ENCODE data around the gene BTN3A1.
A peak's percentile ranks its signal among the peaks of the same experiment; 100 is the strongest.

BTN3A1 gene

DNA sequence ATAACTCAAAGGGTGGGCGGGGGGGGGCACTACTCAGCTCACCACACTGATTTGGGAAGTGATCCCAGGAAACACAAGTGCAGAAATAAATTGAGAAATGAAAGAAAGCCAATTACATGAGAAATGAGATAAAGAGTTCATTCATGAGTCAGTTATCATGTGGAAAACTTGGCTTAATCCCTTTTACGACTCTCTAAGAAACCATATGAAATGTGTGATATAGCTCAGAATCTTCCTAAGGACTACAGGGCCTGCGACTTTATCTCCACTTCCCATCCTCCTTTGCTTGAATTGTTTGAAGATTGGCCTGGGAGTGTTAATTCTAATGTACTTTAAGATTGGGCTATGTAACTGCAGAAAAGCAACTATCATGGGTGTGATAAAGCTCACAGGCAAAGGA is 22.8 kb upstream of the BTN3A1 start:
- no peak for DNase-seq

DNA sequence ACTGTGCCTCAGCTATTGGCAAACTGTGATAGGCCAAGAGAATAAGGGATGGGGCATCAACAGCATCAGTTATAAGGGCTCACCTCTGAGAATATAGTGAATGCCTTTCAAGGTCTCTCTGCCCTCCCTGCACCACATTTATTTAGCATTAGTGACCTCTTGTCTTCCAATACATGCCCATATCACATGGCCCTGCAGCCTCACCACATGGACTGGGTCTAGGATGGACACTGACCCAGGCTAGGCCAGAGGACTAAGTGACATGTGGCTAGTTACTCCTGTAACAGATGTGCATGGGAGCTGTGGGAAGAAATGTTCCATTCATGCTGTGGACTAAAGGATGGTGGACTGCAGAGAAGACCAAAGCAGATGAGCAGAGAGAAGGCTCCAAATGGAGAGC is 22.3 kb upstream of the BTN3A1 start:
- no peak for DNase-seq

- DNase-seq = no peak
These were observed 21.8 kb upstream of the BTN3A1 start for GRCh38 chr6:26380256-26380655.

DNA sequence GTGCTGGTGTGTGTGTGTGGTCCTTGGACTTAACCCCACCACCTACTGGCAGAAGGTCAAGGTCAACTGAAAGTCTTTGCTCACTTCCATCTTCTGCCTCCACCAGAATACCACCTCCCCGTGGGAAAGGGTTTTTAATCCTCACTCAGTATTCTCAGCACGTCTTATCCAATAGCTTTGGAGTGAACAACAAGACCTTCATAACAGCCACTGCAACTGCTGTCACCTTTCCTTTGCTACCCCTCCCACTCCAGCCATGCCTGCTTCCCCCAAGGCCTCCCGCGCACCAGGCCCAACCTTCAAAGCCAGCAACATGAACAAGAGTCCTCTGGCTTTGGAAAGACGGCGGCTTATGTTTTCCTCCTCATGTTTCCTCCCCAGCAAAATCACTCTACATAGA is 20.0 kb upstream of the BTN3A1 start:
- no peak for DNase-seq

DNA sequence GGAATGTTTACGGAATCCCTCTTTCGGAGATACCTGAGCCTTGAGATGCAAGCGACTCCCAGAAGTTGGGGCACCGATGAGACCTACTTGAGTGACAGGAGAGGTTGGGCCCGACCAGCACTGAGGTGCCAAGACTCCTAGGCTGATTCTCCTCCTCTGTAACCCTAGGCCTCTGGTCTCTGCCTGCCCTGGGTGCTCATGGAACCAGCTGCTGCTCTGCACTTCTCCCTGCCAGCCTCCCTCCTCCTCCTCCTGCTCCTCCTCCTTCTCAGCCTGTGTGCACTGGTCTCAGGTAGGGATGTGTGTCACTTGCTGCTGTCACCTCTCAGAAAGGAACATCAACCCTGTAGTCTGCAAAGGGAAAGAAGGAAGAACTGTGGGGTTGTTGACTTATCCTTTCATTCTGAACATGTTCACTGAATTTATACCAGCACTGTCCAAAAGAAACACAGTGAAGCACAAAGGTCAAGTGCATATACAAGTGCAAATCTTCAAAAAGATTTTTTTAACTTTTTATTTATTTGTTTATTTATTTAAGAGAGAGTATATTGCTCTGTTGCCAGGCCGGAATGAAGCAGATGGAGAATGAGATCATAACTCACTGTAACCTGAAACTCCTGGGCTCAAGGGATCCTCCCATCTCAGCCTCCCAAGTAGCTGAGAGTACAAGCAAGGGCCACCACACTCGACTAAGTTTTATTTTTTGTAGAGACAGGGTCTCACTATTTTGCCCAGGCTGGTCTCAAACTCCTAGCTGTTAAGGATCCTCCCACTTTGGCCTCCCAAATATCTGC is 18.3 kb upstream of the BTN3A1 start:
- peak in 3 of 56 donors; percentile 9 to 15 (median 12) for DNase-seq

- no peak for DNase-seq
These were observed 16.3 kb upstream of the BTN3A1 start for GRCh38 chr6:26385734-26386125.

GRCh38 chr6:26387565-26387964 is 14.5 kb upstream of the BTN3A1 start:
- DNase-seq = no peak

GRCh38 chr6:26388014-26388413 is 14.1 kb upstream of the BTN3A1 start:
- no peak for DNase-seq

GRCh38 chr6:26388441-26388840 is 13.6 kb upstream of the BTN3A1 start:
- no peak for DNase-seq

GRCh38 chr6:26389349-26389894 is 12.7 kb upstream of the BTN3A1 start:
- no peak for DNase-seq

DNA sequence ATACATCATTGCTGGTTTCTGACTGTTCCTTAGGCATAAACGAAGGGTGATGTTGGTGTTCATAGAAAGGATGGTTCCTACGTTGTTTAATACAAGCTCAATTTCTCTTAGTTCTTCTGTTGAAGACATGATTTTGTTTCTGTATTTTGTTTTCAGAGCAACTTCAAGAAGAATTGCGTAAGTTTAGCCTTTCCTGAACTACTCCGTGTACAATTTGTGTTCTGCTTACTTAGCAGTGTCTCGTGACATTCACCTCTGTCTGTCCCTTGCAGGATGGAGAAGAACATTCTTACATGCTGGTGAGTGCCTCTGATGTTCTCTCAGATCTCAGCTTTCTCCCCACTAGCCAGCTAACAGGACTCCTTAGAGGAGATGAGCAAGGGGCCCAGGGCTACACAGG is 11.5 kb upstream of the BTN3A1 start:
- no peak for DNase-seq

DNA sequence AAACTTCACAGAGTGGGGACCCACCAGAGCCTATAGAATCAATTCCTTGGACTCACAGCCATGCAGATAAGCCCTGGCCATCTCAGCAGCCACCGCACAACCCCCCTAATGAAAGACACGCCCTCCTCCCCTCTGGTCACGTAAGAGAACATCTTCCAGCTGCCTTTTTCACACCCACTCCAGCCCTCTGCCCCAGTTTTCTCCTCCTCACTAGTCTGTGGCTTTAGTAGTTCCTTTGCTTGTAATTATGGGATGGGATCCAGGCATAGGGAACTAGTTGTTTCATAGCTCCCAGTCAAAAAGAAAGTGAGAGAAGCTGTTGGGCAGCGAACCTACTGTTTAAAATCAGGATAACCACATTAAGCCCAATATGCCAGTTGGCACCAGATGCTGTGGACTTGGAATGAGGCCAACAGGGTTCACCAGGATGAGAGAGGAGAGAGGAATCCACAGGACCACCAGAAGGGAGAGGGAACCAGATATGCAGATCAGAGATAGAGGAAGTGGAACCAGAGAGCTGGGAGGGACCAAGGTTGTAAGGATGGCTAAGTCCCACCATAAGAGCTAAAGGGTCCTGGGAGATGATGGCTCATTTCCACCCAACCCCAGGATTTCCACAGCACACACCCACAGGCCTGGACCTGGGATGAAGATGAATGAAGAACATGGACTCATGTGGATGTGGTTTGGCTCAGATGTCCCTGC is 9.0 kb upstream of the BTN3A1 start:
- DNase-seq = no peak

- no peak for DNase-seq
These were observed 7.8 kb upstream of the BTN3A1 start for GRCh38 chr6:26394289-26394688.

- no peak for DNase-seq
These were observed 3.5 kb upstream of the BTN3A1 start for GRCh38 chr6:26398555-26398954.

- no peak for DNase-seq
These were observed 1.4 kb upstream of the BTN3A1 start for GRCh38 chr6:26400626-26401025.

DNA sequence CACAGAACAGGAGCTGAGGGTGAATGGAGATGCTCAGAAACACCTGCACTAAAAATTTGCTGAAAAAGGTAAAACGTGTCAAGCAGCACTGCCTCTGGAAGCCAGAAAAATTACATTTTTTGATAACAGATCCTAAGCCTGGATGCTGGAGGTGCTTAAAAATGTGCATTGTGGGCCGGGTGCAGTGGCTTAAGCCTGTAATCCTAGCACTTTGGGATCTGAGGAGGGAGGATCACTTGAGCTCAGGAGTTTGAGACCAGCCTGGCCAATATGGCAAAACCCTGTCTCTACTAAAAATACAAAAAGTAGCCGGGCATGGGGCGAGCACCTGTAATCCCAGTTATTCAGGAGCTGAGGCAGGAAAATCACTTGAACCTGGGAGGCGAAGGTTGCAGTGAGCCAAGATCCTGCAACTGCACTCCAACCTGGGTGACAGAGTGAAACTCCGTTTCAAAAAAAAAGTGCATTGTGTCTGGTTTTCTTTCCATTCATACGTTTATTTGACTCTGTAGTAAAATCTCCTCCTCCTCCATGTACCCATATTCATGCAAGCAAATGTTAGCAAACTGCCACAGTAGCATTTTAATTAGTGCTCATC is 587 bp upstream of the BTN3A1 start:
- peak in 1 of 56 donors; percentile 21 for DNase-seq

GRCh38 chr6:26403893-26404292 is 1.8 kb downstream of the BTN3A1 start:
- DNase-seq = no peak

DNA sequence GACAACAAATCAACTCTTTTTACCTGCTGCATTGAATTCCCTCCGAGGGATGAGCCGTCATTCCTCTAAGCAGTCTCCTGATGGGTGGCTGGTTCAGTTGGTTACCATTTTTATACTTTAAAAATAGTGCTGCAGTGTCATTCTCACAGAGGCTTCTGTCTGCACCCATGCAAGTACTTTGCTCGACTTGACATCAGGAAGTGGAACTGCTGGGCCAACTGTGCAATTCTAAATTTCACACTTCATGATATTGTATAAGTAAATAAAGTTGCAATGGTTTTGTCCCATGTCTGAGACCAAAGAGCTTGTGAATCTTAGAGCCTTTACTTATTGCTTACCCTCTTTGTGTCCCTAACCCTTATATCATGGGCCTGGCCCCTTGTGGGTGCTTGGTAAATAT is 2.5 kb downstream of the BTN3A1 start:
- no peak for DNase-seq

DNA sequence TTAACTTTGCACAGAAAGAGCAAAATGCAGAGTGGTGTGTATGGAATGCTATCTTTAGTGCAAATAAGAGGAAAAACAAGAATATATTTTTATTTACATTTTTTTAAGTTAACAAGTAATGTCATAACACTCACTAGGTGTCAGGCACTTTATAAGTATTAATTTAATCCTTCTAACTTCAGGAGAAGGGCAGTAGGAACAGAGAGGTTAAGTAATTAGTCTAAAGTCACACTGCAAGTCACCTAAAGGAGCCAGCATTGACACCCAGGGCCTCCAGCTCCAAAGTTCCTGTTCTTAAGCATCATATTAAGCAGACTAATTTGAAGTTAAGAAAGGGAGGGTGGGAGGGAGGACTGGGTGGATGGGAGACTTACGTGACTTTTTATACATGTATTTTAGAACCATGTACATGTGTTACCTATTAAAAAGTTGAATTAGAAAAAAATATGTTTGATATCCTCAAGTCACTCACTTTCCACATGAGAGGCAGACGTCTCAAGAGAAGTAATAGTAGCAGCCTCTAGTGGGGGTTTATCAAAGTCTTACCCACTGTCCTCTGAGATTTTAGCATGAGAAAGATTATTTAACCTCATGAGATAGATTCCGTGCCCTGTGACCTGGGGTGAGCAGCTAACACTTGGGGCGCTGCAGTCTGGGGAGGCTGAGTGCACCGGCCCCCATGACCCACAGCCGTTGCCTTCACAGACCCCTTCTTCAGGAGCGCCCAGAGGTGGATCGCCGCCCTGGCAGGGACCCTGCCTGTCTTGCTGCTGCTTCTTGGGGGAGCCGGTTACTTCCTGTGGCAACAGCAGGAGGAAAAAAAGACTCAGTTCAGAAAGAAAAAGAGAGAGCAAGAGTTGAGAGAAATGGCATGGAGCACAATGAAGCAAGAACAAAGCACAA is 7.0 kb downstream of the BTN3A1 start:
- no peak for DNase-seq

GRCh38 chr6:26411751-26412150 is 9.7 kb downstream of the BTN3A1 start:
- DNase-seq = no peak

- no peak for DNase-seq
These were observed 10.2 kb downstream of the BTN3A1 start for GRCh38 chr6:26412228-26412627.
